Pons (tissue), 1 donor: ENCODE results near the gene ESRRB.

ENCODE experiments used
- DNase-seq: peaks from one replicate; pipeline ENCODE4 v3.0.0-alpha.2; 2016; ENCODE audit warnings: low spot score

Gene ESRRB

GRCh38 chr14:76450476-76450875 lies 74.5 kb downstream of the ESRRB start:
- DNase-seq, result no peak

GRCh38 chr14:76456200-76456599 lies 80.3 kb downstream of the ESRRB start:
- peak; percentile 20 for DNase-seq

GRCh38 chr14:76456891-76457586 lies 81.1 kb downstream of the ESRRB start:
- DNase-seq, result no peak

- DNase-seq, result no peak
Observed at GRCh38 chr14:76457841-76458240, 81.9 kb downstream of the ESRRB start.

DNA sequence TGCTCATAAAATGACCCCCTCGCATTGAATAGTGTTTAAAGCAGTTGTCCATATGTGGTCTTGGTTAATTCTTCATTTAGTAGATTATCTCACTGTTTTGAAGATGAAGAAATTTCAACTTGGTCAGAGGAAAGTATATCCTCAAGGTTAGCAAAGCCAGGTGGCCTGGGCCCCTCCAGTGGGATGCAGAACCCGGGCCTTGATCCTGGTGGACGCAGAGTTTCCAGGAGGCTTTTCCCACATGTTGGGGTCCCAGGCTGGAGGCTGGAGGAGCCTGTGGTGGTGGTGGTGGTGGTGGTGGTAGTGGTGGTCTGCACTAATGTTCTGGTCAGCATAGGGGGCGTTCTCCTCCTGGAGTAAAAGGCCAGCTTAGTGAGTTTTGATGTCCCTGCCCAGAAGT lies 85.9 kb downstream of the ESRRB start:
- no peak for DNase-seq

DNA sequence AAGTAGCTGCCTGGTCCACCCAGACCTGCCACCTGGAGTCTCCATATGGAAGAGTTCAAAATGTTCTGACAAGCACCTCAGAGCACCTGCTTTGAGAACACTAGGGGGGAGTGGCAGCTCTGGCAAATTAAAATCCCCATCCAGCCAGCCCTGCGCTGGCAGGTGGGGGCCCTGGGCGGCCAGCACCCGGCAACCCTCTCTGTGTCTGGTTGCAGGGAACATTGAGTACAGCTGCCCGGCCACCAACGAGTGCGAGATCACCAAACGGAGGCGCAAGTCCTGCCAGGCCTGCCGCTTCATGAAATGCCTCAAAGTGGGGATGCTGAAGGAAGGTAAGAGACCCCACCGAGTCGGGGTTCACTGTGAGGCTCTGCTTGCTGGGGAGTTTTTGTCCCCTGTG lies 86.4 kb downstream of the ESRRB start:
- no peak for DNase-seq

DNA sequence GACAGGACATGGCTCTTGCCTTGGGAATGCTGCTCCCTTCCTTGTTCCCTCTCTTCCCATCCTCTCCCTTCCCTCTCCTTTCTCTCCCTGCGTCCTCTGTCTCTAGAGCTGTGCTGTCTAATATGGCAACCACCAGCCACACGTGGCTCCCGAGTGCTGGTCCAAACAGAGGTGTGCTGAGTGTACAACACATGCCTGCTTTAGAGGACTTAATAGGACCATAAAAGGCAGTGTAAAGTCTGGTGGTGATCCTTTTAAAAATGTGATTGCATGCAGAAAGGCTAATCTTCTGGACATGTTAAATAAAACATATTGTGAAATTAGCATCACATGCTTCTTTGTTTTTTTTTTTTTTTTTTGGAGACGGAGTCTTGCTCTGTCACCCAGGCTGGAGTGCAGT lies 87.2 kb downstream of the ESRRB start:
- DNase-seq, result no peak

- no peak for DNase-seq
Observed at GRCh38 chr14:76464856-76465255, 88.9 kb downstream of the ESRRB start.

DNA sequence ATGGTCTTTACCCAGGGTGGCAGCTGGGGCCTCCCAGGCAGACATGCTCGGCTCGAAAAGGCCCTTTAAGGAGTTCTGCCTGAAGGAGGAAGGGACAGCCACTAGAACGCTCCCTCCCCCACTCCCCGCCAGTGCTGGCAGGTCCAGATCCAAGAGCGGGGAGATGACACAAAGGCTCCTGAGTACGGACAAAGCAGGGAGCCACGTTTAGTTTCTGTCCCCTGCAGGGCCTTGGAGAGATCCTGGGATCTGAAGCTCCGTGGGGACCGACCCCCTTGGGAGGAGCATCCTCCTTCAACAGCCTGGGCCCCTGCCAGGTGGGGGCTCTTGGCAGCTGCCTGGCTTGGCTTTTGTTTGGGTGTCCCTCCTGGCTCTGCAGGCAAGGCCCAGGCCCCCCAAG lies 89.7 kb downstream of the ESRRB start:
- no peak for DNase-seq

- DNase-seq, result no peak
Observed at GRCh38 chr14:76467711-76468155, 91.8 kb downstream of the ESRRB start.

GRCh38 chr14:76472199-76472723 lies 96.3 kb downstream of the ESRRB start:
- DNase-seq, result no peak

DNA sequence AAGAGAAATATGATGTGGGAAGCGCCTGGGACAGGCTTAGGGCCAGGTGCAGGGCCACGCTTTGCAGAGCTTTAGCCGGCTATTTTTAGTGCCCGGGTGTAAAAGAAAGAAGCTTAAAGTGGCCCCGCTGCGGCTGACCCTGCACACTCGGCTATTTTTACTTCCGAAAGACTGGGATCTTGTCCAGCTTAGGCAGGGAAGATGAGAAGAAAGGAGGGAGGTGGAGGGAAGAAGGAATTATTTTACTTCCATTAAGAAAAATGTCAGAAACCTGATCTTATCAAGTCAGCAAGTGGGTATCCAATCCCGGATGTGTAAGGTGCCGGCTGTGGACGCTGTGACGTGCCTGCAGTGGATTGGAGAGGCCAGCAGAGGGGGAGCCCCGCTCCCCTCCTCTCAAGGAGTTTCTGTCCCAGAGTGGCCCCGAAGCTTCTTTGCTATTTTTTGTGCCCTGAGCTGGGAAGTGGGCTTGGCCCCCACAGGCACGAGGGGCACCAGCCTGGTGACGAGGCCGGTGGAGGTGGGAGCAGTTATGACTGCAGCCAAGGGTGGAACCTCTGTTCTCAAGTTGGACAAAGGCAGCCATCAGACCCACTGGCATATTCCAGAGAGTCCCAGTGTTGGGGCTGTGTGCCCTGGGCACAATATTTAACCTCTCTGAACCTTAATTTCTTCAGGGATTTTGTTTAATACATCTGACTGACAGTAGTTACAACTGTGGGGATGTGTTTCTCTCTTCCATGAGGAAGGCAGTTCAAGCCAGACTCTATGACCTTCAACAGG lies 97.7 kb downstream of the ESRRB start:
- DNase-seq, result peak; percentile 12

GRCh38 chr14:76480426-76480825 lies 104.5 kb downstream of the ESRRB start:
- DNase-seq, result no peak

- no peak for DNase-seq
Observed at GRCh38 chr14:76484355-76484754, 108.4 kb downstream of the ESRRB start.

GRCh38 chr14:76486251-76486743 lies 110.4 kb downstream of the ESRRB start:
- DNase-seq, result no peak

- no peak for DNase-seq
Observed at GRCh38 chr14:76488551-76488950, 112.6 kb downstream of the ESRRB start.

GRCh38 chr14:76489667-76490066 lies 113.7 kb downstream of the ESRRB start:
- no peak for DNase-seq

DNA sequence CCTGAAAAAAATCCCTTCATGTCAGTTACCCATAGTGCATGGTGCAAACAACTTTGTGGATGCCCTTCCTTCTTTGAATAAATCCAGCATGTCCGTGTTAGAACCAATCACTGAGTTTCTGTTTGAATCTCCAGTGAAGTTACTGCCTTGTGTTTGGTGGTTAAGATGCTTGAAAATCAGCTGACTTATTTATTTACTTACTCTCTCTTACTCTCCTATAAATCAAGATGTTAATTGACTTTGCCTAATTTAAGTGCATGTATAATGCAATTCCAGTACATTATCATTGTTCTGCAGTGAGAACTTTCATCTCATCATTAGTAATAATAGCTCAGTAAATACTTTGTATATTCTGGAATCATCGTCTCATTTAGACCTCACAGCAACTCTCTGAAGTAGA lies 114.2 kb downstream of the ESRRB start:
- no peak for DNase-seq

DNA sequence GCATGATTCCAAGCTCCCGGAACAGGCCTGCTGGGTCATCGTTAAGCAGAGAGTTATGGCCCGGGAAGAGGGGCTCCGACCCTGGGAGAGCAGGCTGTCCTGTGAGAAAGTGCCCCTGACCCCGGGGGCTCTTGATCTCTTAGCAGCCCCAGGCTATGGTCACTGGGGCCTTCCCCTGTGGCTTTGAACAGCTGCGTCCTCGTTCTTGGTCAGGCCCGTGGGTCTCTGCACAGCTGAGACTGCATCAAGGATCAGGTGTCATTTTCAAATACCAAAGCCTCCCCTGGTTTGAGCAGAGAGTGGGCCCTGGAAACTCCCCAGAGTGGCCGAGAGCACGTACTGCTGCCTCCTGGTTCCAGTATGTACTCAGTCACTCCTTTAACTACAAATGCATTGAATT lies 114.8 kb downstream of the ESRRB start:
- DNase-seq, result no peak

GRCh38 chr14:76491172-76491930 lies 115.4 kb downstream of the ESRRB start:
- no peak for DNase-seq

DNA sequence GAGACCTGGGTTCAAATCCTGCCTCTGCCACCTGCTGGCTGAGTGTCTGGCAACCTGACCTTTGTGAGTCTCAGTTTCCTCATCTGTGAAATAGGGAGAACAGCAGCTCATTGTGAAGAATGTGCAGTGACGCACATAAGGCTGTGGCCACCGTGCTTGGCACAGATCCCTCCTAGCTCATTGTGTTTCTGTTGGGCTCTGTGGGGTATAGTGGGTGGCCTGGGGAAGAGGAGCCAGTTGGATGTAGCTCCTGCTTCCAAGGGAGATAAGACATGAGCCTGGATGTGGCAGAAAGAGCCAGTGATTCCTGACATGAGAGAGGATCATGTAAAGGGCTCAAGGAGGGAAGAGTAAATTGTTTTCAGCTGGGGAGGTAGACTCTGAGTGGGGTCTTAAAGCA lies 120.0 kb downstream of the ESRRB start:
- DNase-seq, result no peak

- no peak for DNase-seq
Observed at GRCh38 chr14:76496595-76496994, 120.7 kb downstream of the ESRRB start.
